SIG-M5 treated with dmso at 0.1 percent for 504 hours (cell line): ENCODE results near the gene OR12D1.

Source experiments
- DNase-seq: peaks from one replicate; lab custom pipeline; 2025; ENCODE audit not compliant: unreplicated experiment; lab: John Stamatoyannopoulos, UW

OR12D1 gene

GRCh38 chr6:29465279-29465678 is 50.6 kb downstream of the OR12D1 start:
- no peak for DNase-seq

DNA sequence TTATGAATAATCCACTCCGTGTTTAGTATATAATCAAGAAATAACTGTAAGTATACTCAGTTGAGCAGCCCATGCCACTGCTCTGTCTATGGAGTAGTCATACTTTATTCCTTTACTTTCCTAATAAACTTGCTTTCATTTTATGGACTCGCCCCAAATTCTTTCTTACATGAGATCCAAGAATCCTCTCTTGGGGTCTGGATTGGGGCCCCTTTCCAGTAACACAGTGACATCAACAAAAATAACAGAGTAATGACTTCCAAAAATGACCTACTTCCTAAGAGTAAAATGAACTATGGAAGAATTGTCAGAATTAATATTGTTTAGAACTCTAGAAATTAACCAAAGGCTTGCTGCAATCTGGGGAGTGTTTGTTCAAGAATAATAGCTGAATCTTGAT is 51.1 kb downstream of the OR12D1 start:
- DNase-seq, result no peak

GRCh38 chr6:29466241-29466640 is 51.5 kb downstream of the OR12D1 start:
- no peak for DNase-seq
